Gastrocnemius medialis (tissue), 4 donors: ENCODE results near the gene MFSD8. TPM values are rescaled to one million over a fixed set of nuclear protein-coding genes. Genes with fewer than 3 reads are reported as not detected.

Experiments used
- ATAC-seq, 2 donors: fragments of 150-250 bp; one replicate each; pipeline ENCODE4 v1.9.1; 2016
- DNase-seq, 2 donors: peaks; one replicate each; pipeline ENCODE4 v3.0.0-alpha.2; 2019
- H3K27ac ChIP-seq, 4 donors: fragments of 200-600 bp; sonication (generic); 1 replicate in 1 of 4; 2 replicates in 3 of 4; pipeline ENCODE4 v1.5.1; 2016 to 2018; ENCODE audit warnings: mild to moderate bottlenecking in 2 of 4, moderate library complexity in 1 of 4
- H3K27me3 ChIP-seq, 3 donors: fragments of 200-600 bp; sonication (generic) in 2 of 3; 1 replicate in 1 of 3; 2 replicates in 2 of 3; pipeline versions ENCODE4 v1.5.1 to v1.6.0; 2016 to 2019; ENCODE audit warnings: mild to moderate bottlenecking in 1 of 3, moderate library complexity in 1 of 3
- H3K36me3 ChIP-seq, 2 donors: fragments of 200-600 bp; sonication (generic) in 1 of 2; one replicate each; pipeline ENCODE4 v1.5.1; 2017 to 2018
- H3K4me1 ChIP-seq, 2 donors: fragments of 200-600 bp; sonication (generic) in 1 of 2; one replicate each; pipeline ENCODE4 v1.5.1; 2016 to 2017; ENCODE audit warnings: mild to moderate bottlenecking in 2 of 2
- H3K4me3 ChIP-seq, 4 donors: fragments of 200-600 bp; sonication (generic) in 3 of 4; 1 replicate in 1 of 4; 2 replicates in 3 of 4; pipeline ENCODE4 v1.5.1; 2016 to 2019; ENCODE audit warnings: mild to moderate bottlenecking in 2 of 4
- H3K9me3 ChIP-seq, 3 donors: fragments of 200-600 bp; sonication (generic) in 2 of 3; 1 replicate in 1 of 3; 2 replicates in 2 of 3; pipeline ENCODE4 v1.5.1; 2016 to 2019
- POLR2A ChIP-seq, 2 donors: fragments of 450-650 bp; IDR thresholded peaks; one replicate each; pipeline ENCODE4 v1.6.1; 2017; ENCODE audit warnings: antibody characterized with exemption in 2 of 2, mild to moderate bottlenecking in 2 of 2, moderate library complexity in 2 of 2
- in situ Hi-C, 4 donors: fragments of 200-750 bp; cut with MboI; loops; one replicate each; pipeline versions ENCODE4 v1.15.0 to v1.8.0; 2017; ENCODE audit warnings: low sequenced_read_pairs in 4 of 4
- intact Hi-C: fragments of 100-400 bp; cut with DNase I; formaldehyde crosslinking; loops from one replicate; pipeline ENCODE4 v1.15.1; 2023; ENCODE audit warnings: low total_unique reads
- total RNA-seq, 4 donors: library from RNA; depleted of rRNA; stranded (reverse); fragments of >200 nt; gene quantifications; one replicate each; pipeline versions ENCODE4 v1.1.0 to v1.2.3, GENCODE V29; 2016
- TF ChIP-seq, protein P1 (sequence below), 5 experiments: fragments of 450-650 bp in 3 of 5; fragments of 200-600 bp in 2 of 5; sonication (generic) in 2 of 5; IDR thresholded peaks in 4 of 5; conservative IDR thresholded peaks in 1 of 5; 1 replicate in 4 of 5; 2 replicates in 1 of 5; pipeline ENCODE4 v1.5.1; 2016 to 2019; ENCODE audit warnings: antibody characterized with exemption in 5 of 5, mild to moderate bottlenecking in 3 of 5, moderate library complexity in 3 of 5

MFSD8 gene
- total RNA-seq, 4 donors from 2014 or later: 5.6 to 13.2 (median 7.5) TPM

DNA sequence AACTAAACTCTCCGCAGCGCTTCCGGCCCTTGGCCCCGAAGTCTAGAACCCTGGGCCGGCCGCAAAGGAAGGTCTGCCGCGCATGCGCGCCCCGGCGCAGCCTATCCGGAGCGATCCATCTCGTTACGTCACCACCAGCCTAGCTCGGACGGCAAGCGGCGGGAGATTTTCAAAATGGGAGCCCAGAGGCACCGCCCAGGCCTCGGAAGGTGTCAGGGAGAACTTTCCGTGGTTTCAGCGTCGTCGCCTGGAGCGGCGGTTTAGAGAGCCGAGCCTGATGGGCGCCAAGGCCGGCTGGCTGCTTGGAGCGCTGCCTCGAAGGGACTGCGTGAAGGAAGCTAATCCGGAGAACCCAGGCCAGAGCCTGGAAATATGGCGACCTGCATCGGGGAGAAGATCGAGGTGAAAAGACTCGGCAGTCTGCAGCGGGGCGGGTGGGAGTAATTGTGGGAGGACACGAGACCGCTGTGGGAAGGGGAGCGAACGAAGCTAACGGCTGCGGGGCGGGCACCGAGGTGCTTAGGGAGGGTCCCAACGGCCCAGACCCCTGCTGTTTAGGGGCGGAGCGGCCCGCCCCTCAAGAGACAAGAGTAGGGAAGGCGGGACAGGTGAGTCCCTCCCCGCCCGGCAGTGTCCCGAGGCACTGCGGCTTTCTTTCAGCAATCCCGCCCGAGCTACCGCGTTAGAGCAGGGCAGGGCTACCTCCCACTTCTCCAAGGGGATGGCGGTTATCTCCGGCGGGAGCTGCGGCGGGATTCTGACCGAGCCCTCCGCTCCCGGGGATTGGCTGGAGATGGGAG, 84.0 kb downstream of the MFSD8 start, which contains the start of gene PLK4:
Gene PLK4, plus strand, starts transcription at position 131 of the 800 bp plus-strand sequence. Its CDS starts 242 bp downstream, at position 373.
- intact Hi-C loops (loop anchor here (2.0 to 5.0 kb wide), 2 partner anchors 86 to 98 kb away; partner anchors contain the start of genes ABHD18, HSPA4L and MFSD8), in situ Hi-C loops (loop anchor here in 1 of 4 donors (10.0 kb wide), 2 partner anchors 96 to 984 kb away; partner anchors contain the start of gene HSPA4L)
- no peaks in the 10 kb centered on the region for H3K36me3 ChIP-seq

DNA sequence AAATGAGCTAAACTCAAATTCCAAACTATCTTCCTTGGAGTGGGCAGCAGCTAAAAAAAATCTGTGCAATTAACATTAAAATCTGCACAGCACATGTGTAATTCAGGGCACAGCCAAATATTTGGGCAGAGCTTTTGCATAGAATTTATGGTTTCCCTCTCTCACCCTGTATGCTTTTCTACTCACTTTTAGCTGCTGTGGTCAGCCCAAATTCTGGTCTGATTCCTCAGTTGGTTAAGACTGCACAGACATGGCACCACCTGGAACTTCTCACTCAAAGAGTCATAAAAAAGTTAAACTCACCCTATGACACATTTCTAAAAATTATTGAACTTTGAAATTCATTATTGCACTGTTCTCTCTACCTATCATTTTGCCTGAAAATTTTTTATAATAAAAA, 89.2 kb downstream of the MFSD8 start:
- TF ChIP-seq POLR2A (IDR thresholded peaks at IDR 0.05): no peak
- TF ChIP-seq, protein P1, sequence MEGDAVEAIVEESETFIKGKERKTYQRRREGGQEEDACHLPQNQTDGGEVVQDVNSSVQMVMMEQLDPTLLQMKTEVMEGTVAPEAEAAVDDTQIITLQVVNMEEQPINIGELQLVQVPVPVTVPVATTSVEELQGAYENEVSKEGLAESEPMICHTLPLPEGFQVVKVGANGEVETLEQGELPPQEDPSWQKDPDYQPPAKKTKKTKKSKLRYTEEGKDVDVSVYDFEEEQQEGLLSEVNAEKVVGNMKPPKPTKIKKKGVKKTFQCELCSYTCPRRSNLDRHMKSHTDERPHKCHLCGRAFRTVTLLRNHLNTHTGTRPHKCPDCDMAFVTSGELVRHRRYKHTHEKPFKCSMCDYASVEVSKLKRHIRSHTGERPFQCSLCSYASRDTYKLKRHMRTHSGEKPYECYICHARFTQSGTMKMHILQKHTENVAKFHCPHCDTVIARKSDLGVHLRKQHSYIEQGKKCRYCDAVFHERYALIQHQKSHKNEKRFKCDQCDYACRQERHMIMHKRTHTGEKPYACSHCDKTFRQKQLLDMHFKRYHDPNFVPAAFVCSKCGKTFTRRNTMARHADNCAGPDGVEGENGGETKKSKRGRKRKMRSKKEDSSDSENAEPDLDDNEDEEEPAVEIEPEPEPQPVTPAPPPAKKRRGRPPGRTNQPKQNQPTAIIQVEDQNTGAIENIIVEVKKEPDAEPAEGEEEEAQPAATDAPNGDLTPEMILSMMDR (IDR thresholded peaks at IDR 0.05 in 4 of 5, conservative IDR thresholded peaks at IDR 0.05 in 1 of 5): no peak
- Histone ChIP-seq H3K4me3 (no peak overlapping the region), H3K4me1 (peaks cover 0 to 4% of the 10 kb centered on the region in 2 donors), H3K27ac (no peak overlapping the region), H3K9me3 (no peaks in the 10 kb centered on the region), H3K27me3 (no peaks in the 10 kb centered on the region), H3K36me3 (no peaks in the 10 kb centered on the region)
- in situ Hi-C loops: no loop called here
- ATAC-seq (no peak), DNase-seq (no peak)
- intact Hi-C loops: no loop called here

More for the DNA sequence above, 84.0 kb downstream of the MFSD8 start, which contains the start of gene PLK4:
- ATAC-seq (peak; percentile 96 to 98), DNase-seq (peak; percentile 79 to 83)
- peaks cover 7 to 10% of the 10 kb centered on the region in 2 donors for H3K4me1 ChIP-seq
- no peaks in the 10 kb centered on the region for H3K27me3 ChIP-seq
- H3K27ac ChIP-seq: peak within 1 kb of the TSS; percentile 6 to 65 (median 59)
- peak within 1 kb of the TSS; percentile 63 to 83 (median 74) for H3K4me3 ChIP-seq
- TF ChIP-seq POLR2A (IDR thresholded peaks at IDR 0.05): peak in 1 of 2 donors; percentile 4
- TF ChIP-seq, protein P1 (IDR thresholded peaks at IDR 0.05 in 4 of 5, conservative IDR thresholded peaks at IDR 0.05 in 1 of 5): no peak
- H3K9me3 ChIP-seq: no peaks in the 10 kb centered on the region

DNA sequence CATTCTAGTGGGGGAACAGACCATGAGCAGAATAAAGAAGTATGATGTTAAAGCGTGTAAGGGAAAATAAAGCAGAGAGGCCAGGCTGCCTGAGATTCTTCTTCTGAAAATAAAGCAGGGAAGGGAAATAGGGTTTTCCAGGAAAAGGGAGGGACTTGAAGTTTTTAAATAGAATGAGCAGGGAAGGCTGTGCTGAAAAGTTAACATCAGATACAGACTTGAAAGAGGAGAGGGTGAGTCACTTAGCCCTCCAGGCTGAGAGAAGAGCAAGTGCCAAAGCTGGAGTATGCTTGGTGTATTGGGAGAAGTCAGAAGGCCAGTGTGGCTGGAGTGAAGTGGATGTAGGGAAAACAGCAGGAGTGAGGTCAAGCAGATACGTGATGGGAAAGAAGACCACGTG, 94.3 kb downstream of the MFSD8 start:
- TF ChIP-seq, protein P1 (IDR thresholded peaks at IDR 0.05 in 4 of 5, conservative IDR thresholded peaks at IDR 0.05 in 1 of 5): no peak
- TF ChIP-seq POLR2A (IDR thresholded peaks at IDR 0.05): no peak
- Histone ChIP-seq H3K9me3 (no peaks in the 10 kb centered on the region), H3K36me3 (no peaks in the 10 kb centered on the region), H3K4me3 (no peak overlapping the region), H3K27ac (no peak overlapping the region), H3K27me3 (no peaks in the 10 kb centered on the region), H3K4me1 (no peaks in the 10 kb centered on the region)
- ATAC-seq (no peak), DNase-seq (no peak)
- in situ Hi-C loops (no loop called here), intact Hi-C loops (no loop called here)

DNA sequence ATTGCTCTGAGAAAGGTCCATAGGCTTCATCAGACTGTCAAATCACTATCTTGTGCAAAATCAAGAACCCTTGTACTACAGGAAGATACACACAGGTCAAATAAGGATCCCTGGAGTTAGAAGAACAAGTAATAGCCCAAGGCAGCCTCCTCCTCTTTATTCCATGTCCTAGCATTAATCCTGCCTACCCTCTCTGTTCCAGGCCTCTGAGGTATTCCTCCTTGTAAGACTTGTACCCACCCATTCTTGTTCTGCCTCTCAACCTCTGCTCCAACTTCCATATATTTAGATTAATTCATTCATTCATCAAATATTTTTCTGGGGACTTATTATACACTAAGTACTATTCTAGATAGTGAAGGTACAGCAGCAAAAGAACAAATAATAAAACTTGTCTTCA, 94.7 kb downstream of the MFSD8 start:
- Histone ChIP-seq H3K27ac (no peak overlapping the region), H3K4me1 (no peaks in the 10 kb centered on the region), H3K27me3 (no peaks in the 10 kb centered on the region), H3K4me3 (no peak overlapping the region), H3K9me3 (no peaks in the 10 kb centered on the region), H3K36me3 (no peaks in the 10 kb centered on the region)
- DNase-seq (no peak), ATAC-seq (no peak)
- intact Hi-C loops (no loop called here), in situ Hi-C loops (no loop called here)
- TF ChIP-seq, protein P1 (IDR thresholded peaks at IDR 0.05 in 4 of 5, conservative IDR thresholded peaks at IDR 0.05 in 1 of 5): no peak
- no peak for TF ChIP-seq POLR2A (IDR thresholded peaks at IDR 0.05)
